K562 (cell line): ENCODE measurements around the gene EPHB2. TPM values are rescaled to one million over a fixed set of nuclear protein-coding genes. Genes with fewer than 3 reads are reported as not detected.

Experiments used
- ATAC-seq: fragments of 200-7000 bp; cut with Tn5 transposase; 3 replicates; pipeline ENCODE4 v1.9.1; 2020; ENCODE audit warnings: moderate library complexity
- BruUV-seq: library from RNA; stranded (reverse); fragments of 400-500 nt; replicated peaks from 2 replicates; lab custom pipeline; 2021; lab: Mats Ljungman, UMichigan
- CTCF ChIA-PET: fragments of 300-600 bp; formaldehyde crosslinking; extraction: SDS; loops from one replicate; lab custom pipeline; 2021; ENCODE audit warnings: low intra/inter-chr PET ratio; lab: Yijun Ruan, JAX
- POLR2A ChIA-PET: fragments of 300-600, 350-650 bp; sonication (Branson Sonifier 250); formaldehyde crosslinking; extraction: SDS; loops from one replicate; lab custom pipeline; 2021; ENCODE audit warnings: antibody characterized with exemption, inconsistent platforms; lab: Yijun Ruan, JAX
- DNase-seq, 4 experiments: peaks; one replicate each; pipeline versions ENCODE4 v3.0.0 to v3.0.0-alpha.2; 2011 to 2018; ENCODE audit warnings: low spot score in 3 of 4, mixed read lengths in 3 of 4; ENCODE audit errors: extremely low read depth in 1 of 4
- FAIRE-seq: peaks from 2 replicates; lab custom pipeline; 2011; peaks lifted over from hg19 to GRCh38; lab: Jason Lieb, UNC
- H2AFZ ChIP-seq: 2 replicates; pipeline ENCODE4 v1.6.0; 2011; ENCODE audit warnings: low read depth, low read length, control low read depth, inconsistent platforms
- H3K27ac ChIP-seq: fragments of 200-600 bp; 3 replicates; pipeline ENCODE4 v1.8.0; 2011; ENCODE audit warnings: low read depth, mild to moderate bottlenecking, control low read depth, inconsistent platforms, low read length, moderate library complexity, mixed read lengths; ENCODE audit errors: extremely low read depth
- H3K27me3 ChIP-seq, 2 experiments: fragments of 300-600 bp in 1 of 2; 2 replicates in 1 of 2; 3 replicates in 1 of 2; pipeline versions ENCODE4 v1.6.0 to v1.8.0; 2011; ENCODE audit warnings: inconsistent platforms in 2 of 2, low read length in 2 of 2, mild to moderate bottlenecking in 1 of 2, mixed read lengths in 1 of 2, moderate library complexity in 1 of 2; ENCODE audit not compliant: control insufficient read depth in 2 of 2, insufficient read depth in 2 of 2
- H3K36me3 ChIP-seq: fragments of 300-600 bp; 3 replicates; pipeline ENCODE4 v1.8.0; 2011; ENCODE audit warnings: mild to moderate bottlenecking, low read length, inconsistent platforms; ENCODE audit not compliant: control insufficient read depth, insufficient read depth
- H3K4me1 ChIP-seq, 2 experiments: fragments of 200-600 bp in 1 of 2; replicated peaks in 1 of 2; 2 replicates in 1 of 2; 3 replicates in 1 of 2; pipeline versions ENCODE4 v1.5.1 to v1.8.0; 2011; ENCODE audit warnings: inconsistent platforms in 2 of 2, low read length in 2 of 2, mild to moderate bottlenecking in 1 of 2, mixed read lengths in 1 of 2, moderate library complexity in 1 of 2; ENCODE audit not compliant: control insufficient read depth in 2 of 2, insufficient read depth in 2 of 2
- H3K4me2 ChIP-seq: 2 replicates; pipeline ENCODE4 v1.6.1; 2011; ENCODE audit warnings: low read length, control low read depth, inconsistent platforms, mixed read lengths; ENCODE audit not compliant: insufficient read depth
- H3K4me3 ChIP-seq: fragments of 200-600 bp; sonication (generic), shearing (Covaris generic); 2 replicates; pipeline ENCODE4 v1.5.1; 2016; ENCODE audit warnings: control low read depth, inconsistent platforms
- H3K79me2 ChIP-seq: fragments of 200-600 bp; 3 replicates; pipeline ENCODE4 v1.8.0; 2011; ENCODE audit warnings: low read length, inconsistent platforms; ENCODE audit not compliant: control insufficient read depth, insufficient read depth
- H3K9ac ChIP-seq, 2 experiments: 2 replicates each; pipeline versions ENCODE4 v1.6.0 to v1.6.1; 2011; ENCODE audit warnings: low read depth in 2 of 2, low read length in 2 of 2, control low read depth in 1 of 2, inconsistent platforms in 1 of 2, mild to moderate bottlenecking in 1 of 2, mixed read lengths in 1 of 2; ENCODE audit not compliant: insufficient read depth in 1 of 2
- H3K9me1 ChIP-seq: one replicate; pipeline ENCODE4 v1.6.0; 2011; ENCODE audit warnings: inconsistent platforms, mild to moderate bottlenecking, low read length, moderate library complexity; ENCODE audit not compliant: control insufficient read depth, insufficient read depth
- H3K9me3 ChIP-seq: replicated peaks from 2 replicates; pipeline ENCODE4 v1.5.1; 2011; ENCODE audit warnings: low read depth, low read length, inconsistent platforms; ENCODE audit not compliant: control insufficient read depth, insufficient read depth
- H4K20me1 ChIP-seq: replicated peaks from 2 replicates; pipeline ENCODE4 v1.6.1; 2011; ENCODE audit warnings: low read length, inconsistent platforms, mixed read lengths; ENCODE audit not compliant: control insufficient read depth, insufficient read depth
- ATF7 ChIP-seq: fragments of 450-650 bp; IDR thresholded peaks from 2 replicates; pipeline ENCODE4 v1.7.1; 2014; ENCODE audit warnings: mild to moderate bottlenecking, moderate library complexity
- CC2D1A ChIP-seq: fragments of 450-650 bp; IDR thresholded peaks from 2 replicates; pipeline ENCODE4 v1.6.1; 2017; ENCODE audit warnings: mild to moderate bottlenecking
- ELF4 ChIP-seq: fragments of 450-650 bp; formaldehyde crosslinking; IDR thresholded peaks from 2 replicates; pipeline ENCODE4 v1.4.0; 2022; ENCODE audit warnings: missing genetic modification characterization
- ESRRA ChIP-seq: fragments of 450-650 bp; IDR thresholded peaks from 2 replicates; pipeline ENCODE4 v1.6.1; 2014; ENCODE audit warnings: low read depth, mild to moderate bottlenecking, moderate library complexity, borderline replicate concordance
- HMBOX1 ChIP-seq: sonication (generic); IDR thresholded peaks from 2 replicates; pipeline ENCODE4 v1.6.1; 2016
- KLF10 ChIP-seq: fragments of 250-450 bp; sonication (Bioruptor Pico); IDR thresholded peaks from 2 replicates; pipeline ENCODE4 v1.6.1; 2021; ENCODE audit warnings: matching md5 sums
- MXI1 ChIP-seq: IDR thresholded peaks from 2 replicates; pipeline ENCODE4 v1.6.1; 2011; ENCODE audit warnings: low read depth, mild to moderate bottlenecking, improper control_type of control experiment, low read length
- NR2F6 ChIP-seq: fragments of 450-650 bp; formaldehyde crosslinking; IDR thresholded peaks from 2 replicates; pipeline ENCODE4 v1.4.0; 2020; ENCODE audit warnings: mild to moderate bottlenecking
- POLR2H ChIP-seq: IDR thresholded peaks from 2 replicates; pipeline ENCODE4 v1.6.1; 2016; ENCODE audit warnings: missing genetic modification characterization, low read depth, mild to moderate bottlenecking, control low read depth, missing compliant biosample characterization, moderate library complexity
- RBM25 ChIP-seq: fragments of 200-400 bp; formaldehyde crosslinking; IDR thresholded peaks from 2 replicates; pipeline ENCODE4 v1.6.1; 2018; ENCODE audit warnings: low read length, low read depth, moderate library complexity; ENCODE audit not compliant: severe bottlenecking
- RFX1 ChIP-seq: fragments of 450-650 bp; IDR thresholded peaks from 2 replicates; pipeline ENCODE4 v1.6.1; 2016; ENCODE audit warnings: mild to moderate bottlenecking, moderate library complexity
- TEAD4 ChIP-seq, 2 experiments: sonication (generic) in 1 of 2; formaldehyde crosslinking in 1 of 2; IDR thresholded peaks; 2 replicates each; pipeline versions ENCODE4 v1.6.1 to v1.8.0; 2012 to 2022; ENCODE audit warnings: borderline replicate concordance in 1 of 2, inconsistent platforms in 1 of 2, low read length in 1 of 2, mild to moderate bottlenecking in 1 of 2, missing genetic modification reagents in 1 of 2
- TRIM24 ChIP-seq, 2 experiments: fragments of 450-650 bp; IDR thresholded peaks; 2 replicates each; pipeline ENCODE4 v1.6.1; 2016
- ZBTB17 ChIP-seq: fragments of 450-650 bp; formaldehyde crosslinking; IDR thresholded peaks from 2 replicates; pipeline ENCODE4 v1.4.0; 2020; ENCODE audit warnings: mild to moderate bottlenecking
- ZBTB7A ChIP-seq: IDR thresholded peaks from 2 replicates; pipeline ENCODE4 v1.6.1; 2011; ENCODE audit warnings: low read depth, mild to moderate bottlenecking, low read length, moderate library complexity, borderline replicate concordance; ENCODE audit not compliant: control insufficient read depth
- ZNF695 ChIP-seq: fragments of 450-650 bp; formaldehyde crosslinking; IDR thresholded peaks from 2 replicates; pipeline ENCODE4 v1.4.0; 2020; ENCODE audit warnings: mild to moderate bottlenecking, moderate library complexity
- WGBS: fragments of 100-300 bp; shearing (Covaris generic); methylation state at CpG from one replicate; pipeline ENCODE4 v1.1.6; 2016; ENCODE audit warnings: low coverage, mixed read lengths; ENCODE audit not compliant: insufficient coverage; ENCODE audit errors: missing lambda C conversion rate; 5-methylcytosine and 5-hydroxymethylcytosine counted together
- in situ Hi-C: fragments of 300-500 bp; cut with MboI; formaldehyde crosslinking; loops from 4 replicates; pipeline ENCODE4 v1.15.0; 2018; ENCODE audit warnings: inconsistent platforms, mixed read lengths
- intact Hi-C: fragments of 100-400 bp; cut with micrococcal nuclease; formaldehyde crosslinking; loops from 2 replicates; pipeline ENCODE4 v1.14.2; 2022
- polyA plus RNA-seq, 8 experiments: library from polyadenylated mRNA; depleted of rRNA in 4 of 8; stranded (reverse) in 5 of 8; unstranded in 3 of 8; fragments of >200 nt; fragmentation: Nextera tagmentation in 2 of 8; fragmentation: Illumina TruSeq in 1 of 8; extraction: Ambion mirVana in 2 of 8; extraction: Trizol in 1 of 8; gene quantifications; 2 replicates each; pipeline versions ENCODE4 v1.2.1 to v1.2.3, GENCODE V29; 2011 to 2014; ENCODE audit warnings: inconsistent platforms in 1 of 8, missing spikeins in 1 of 8
- total RNA-seq, 7 experiments: library from RNA; depleted of rRNA in 6 of 7; stranded (reverse); fragments of >200 nt in 6 of 7; fragmentation: Illumina TruSeq in 2 of 7; extraction: Trizol in 2 of 7; gene quantifications; 2 replicates each; pipeline versions ENCODE4 v1.2.1 to v1.2.3, GENCODE V29; 2011 to 2021; ENCODE audit warnings: low replicate concordance in 1 of 7
- TF ChIP-seq, protein P1 (sequence below): sonication (generic); formaldehyde crosslinking; IDR thresholded peaks from 2 replicates; pipeline ENCODE4 v1.8.1; 2023; ENCODE audit warnings: mild to moderate bottlenecking, missing genetic modification reagents
- TF ChIP-seq, protein P2 (sequence below): sonication (generic); formaldehyde crosslinking; IDR thresholded peaks from 2 replicates; pipeline ENCODE4 v1.8.0; 2023; ENCODE audit warnings: mild to moderate bottlenecking, missing genetic modification reagents

The EPHB2 gene
- total and polyA plus RNA-seq, 9 of the 15 experiments (the other 6 are each of a cell fraction or from before 2014, with no cell fraction given), result not detected

DNA sequence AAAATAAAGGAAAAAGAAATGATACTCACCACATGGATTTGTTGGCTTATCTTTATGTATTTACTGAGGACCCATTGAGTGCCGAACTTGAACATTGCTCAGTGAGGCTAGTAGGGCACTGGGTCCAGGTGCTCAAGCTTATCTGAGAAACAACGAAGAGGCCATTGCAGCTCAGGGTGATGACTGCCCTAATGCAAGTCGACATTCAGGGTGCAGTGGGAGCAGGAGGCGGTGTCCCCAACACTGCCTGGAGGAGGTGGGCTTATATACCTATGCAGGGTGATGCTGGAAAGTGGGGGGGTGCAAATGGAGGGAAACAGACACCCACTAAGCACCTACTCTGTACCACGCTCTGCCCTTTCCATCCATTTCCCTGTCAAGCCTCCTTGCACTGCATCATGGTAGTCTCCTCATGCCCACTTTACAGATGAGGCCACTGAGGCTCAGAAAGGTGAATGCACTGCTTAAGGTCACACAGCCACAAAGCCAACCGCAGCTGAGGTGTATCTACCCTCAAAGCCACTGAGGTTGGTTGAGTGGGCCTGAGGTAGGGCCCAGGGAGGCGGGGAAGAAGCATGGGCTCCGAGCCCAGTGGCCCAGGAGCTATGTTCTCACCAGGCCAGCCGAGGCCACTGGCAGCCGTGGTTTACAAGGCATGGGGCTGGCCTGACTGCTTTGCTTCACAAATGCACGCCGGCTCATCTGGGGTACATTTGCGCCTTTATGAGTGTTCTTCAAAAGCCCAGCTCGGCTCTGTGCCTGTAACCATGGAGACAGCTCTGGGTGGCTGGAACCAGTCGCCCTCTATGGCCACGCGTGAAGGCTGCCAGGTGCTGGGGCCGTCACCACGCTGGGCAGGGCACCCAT is 103.8 kb downstream of the EPHB2 start:
- H2AFZ ChIP-seq, result no peak overlapping the region
- no peaks in the 10 kb centered on the region for H3K9me3 ChIP-seq
- no peak overlapping the region for H3K4me2 ChIP-seq
- peaks cover 9% of the 10 kb centered on the region for H4K20me1 ChIP-seq
- in situ Hi-C loops, result no loop called here
- no peaks in the 10 kb centered on the region for H3K9me1 ChIP-seq
- no peaks in the 10 kb centered on the region for H3K36me3 ChIP-seq
- H3K27me3 ChIP-seq, result peaks cover 2 to 33% of the 10 kb centered on the region in 2 experiments; a peak in 4 of 5 replicates
- DNase-seq, result no peak
- intact Hi-C loops, result no loop called here
- FAIRE-seq, result no peak
- no peak overlapping the region for H3K4me3 ChIP-seq
- no peaks in the 10 kb centered on the region for H3K79me2 ChIP-seq
- no peak for ATAC-seq
- no TSS peak for BruUV-seq
- ChIA-PET CTCF (no interaction called here), POLR2A (interaction anchor here (0.7 kb wide), 1 partner anchor 10 kb away, joined by 3 read pairs; no protein-coding TSS in a partner anchor)
- H3K4me1 ChIP-seq, result peaks cover 0 to 3% of the 10 kb centered on the region in 2 experiments; a peak in 1 of 5 replicates
- WGBS, result 8% methylated on average over 19 of the region's 19 CpGs
- H3K27ac ChIP-seq, result no peak overlapping the region
- H3K9ac ChIP-seq, result no peak overlapping the region
- TF ChIP-seq TRIM24 (IDR thresholded peaks at IDR 0.05) (no peak), ZNF695 (no peak), TEAD4 (IDR thresholded peaks at IDR 0.05; ENCODE audit: low read length) (no peak), TEAD4 (CRISPR knock-in tag; IDR thresholded peaks at IDR 0.05; ENCODE audit: borderline replicate concordance) (peak; percentile 47; the same call in 1 of the 2 replicates), NR2F6 (CRISPR knock-in tag) (no peak), ATF7 (no peak), ZBTB17 (no peak), MXI1 (no peak), CC2D1A (no peak), KLF10 (no peak), RBM25 (peak; percentile 84), HMBOX1 (no peak), ZBTB7A (no peak), RFX1 (peak; percentile 70), ELF4 (CRISPR knock-in tag) (no peak), POLR2H (tag) (no peak), ESRRA (peak; percentile 69; the same call in 1 of the 2 replicates)
- TF ChIP-seq, protein P1, sequence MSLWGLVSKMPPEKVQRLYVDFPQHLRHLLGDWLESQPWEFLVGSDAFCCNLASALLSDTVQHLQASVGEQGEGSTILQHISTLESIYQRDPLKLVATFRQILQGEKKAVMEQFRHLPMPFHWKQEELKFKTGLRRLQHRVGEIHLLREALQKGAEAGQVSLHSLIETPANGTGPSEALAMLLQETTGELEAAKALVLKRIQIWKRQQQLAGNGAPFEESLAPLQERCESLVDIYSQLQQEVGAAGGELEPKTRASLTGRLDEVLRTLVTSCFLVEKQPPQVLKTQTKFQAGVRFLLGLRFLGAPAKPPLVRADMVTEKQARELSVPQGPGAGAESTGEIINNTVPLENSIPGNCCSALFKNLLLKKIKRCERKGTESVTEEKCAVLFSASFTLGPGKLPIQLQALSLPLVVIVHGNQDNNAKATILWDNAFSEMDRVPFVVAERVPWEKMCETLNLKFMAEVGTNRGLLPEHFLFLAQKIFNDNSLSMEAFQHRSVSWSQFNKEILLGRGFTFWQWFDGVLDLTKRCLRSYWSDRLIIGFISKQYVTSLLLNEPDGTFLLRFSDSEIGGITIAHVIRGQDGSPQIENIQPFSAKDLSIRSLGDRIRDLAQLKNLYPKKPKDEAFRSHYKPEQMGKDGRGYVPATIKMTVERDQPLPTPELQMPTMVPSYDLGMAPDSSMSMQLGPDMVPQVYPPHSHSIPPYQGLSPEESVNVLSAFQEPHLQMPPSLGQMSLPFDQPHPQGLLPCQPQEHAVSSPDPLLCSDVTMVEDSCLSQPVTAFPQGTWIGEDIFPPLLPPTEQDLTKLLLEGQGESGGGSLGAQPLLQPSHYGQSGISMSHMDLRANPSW (CRISPR knock-in tag), result no peak
- TF ChIP-seq, protein P2, sequence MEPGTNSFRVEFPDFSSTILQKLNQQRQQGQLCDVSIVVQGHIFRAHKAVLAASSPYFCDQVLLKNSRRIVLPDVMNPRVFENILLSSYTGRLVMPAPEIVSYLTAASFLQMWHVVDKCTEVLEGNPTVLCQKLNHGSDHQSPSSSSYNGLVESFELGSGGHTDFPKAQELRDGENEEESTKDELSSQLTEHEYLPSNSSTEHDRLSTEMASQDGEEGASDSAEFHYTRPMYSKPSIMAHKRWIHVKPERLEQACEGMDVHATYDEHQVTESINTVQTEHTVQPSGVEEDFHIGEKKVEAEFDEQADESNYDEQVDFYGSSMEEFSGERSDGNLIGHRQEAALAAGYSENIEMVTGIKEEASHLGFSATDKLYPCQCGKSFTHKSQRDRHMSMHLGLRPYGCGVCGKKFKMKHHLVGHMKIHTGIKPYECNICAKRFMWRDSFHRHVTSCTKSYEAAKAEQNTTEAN, result no peak
